GM21367 (cell line): ENCODE results near the gene NET1.

ENCODE experiments used
- ATAC-seq: cut with Tn5 transposase; IDR thresholded peaks from one replicate; pipeline ENCODE4 v1.9.1; 2021; ENCODE audit not compliant: unreplicated experiment

Gene NET1

GRCh38 chr10:5497948-5498730, 85.8 kb downstream of the NET1 start:
- ATAC-seq = no peak

DNA sequence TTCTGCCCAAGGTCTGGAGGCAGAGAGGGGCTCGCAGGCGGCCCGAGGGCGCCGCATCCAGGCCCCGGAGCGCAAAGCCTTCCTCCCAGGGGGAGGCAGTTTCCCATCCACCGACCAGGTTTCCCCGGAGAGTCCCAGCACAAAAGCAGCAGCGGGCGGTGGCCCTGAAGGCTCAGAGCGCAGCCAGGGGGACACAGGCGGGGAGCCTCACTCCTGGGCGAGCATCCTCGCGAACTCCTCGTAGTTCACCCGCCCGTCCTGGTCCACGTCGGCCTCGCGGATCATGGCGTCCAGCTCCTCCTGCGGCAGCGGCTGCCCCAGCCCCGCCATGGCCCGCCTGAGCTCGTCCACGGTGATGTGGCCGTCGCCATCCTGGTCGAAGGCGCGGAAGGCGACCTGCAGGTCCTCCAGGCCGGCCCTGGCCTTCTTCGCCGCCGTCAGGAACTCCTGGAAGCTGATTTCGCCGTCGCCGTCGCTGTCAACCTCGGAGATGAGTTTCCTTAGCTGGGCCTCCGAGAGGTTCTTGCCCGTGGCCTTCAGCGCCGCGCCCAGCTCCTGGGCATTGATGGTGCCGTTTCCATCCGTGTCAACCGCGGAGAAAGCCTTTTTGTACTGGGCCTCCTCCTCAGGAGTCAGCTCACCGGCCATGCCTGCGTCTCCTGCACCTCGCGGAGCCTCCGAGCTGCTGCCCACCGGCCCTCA, 86.6 kb downstream of the NET1 start:
- no peak for ATAC-seq

- no peak for ATAC-seq
Measured at GRCh38 chr10:5499493-5500140, 87.3 kb downstream of the NET1 start, which contains the start of gene CALML5. Gene CALML5, minus strand, starts transcription at chr10:5499570. Its CDS starts 132 bp downstream, at chr10:5499438.

DNA sequence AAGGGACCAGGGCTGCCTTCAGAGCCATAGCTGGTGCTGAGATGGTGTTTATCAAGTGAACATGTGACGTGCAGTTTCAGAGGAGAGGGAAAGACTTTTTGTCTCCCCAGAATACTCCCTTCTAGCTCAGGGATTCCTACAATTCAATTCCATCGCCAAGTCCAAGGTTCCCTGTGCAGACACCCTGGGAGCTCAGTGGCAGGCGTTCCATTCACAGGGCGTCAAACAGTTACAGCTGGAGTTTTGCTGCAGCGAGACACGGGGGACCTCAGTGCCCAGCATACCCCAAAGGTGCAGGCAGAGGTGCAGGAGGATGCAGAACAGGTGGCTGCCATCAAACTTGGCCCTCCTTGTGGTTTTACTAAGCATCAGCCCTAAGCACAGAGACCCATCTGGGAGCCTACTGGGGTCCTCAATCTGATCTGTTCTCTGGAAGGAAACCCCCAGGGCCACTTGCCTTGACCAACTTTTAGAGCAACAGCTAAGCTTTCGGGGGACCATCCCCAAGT, 87.9 kb downstream of the NET1 start:
- ATAC-seq = no peak

GRCh38 chr10:5500910-5501309, 88.6 kb downstream of the NET1 start:
- ATAC-seq = no peak

GRCh38 chr10:5502061-5502521, 89.7 kb downstream of the NET1 start:
- ATAC-seq = no peak

GRCh38 chr10:5502571-5503476, 90.5 kb downstream of the NET1 start:
- ATAC-seq = no peak

DNA sequence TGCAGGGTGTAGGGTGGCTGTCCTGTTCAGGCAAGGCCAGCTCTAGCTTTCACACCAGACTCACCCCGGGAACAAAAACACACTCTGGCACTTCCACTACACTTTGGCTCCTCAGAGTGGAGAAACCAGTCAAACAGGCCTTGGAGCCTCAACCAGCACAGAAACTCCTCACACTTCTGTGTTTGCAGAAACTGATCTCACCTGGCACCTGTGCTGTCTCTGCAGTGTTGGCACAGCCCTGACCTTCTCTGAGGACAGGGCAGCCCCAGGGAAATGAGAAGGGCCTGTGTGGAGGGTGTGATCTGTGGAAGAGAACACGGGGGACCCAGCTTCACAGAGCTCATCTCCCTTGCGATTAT, 91.1 kb downstream of the NET1 start:
- ATAC-seq = no peak

DNA sequence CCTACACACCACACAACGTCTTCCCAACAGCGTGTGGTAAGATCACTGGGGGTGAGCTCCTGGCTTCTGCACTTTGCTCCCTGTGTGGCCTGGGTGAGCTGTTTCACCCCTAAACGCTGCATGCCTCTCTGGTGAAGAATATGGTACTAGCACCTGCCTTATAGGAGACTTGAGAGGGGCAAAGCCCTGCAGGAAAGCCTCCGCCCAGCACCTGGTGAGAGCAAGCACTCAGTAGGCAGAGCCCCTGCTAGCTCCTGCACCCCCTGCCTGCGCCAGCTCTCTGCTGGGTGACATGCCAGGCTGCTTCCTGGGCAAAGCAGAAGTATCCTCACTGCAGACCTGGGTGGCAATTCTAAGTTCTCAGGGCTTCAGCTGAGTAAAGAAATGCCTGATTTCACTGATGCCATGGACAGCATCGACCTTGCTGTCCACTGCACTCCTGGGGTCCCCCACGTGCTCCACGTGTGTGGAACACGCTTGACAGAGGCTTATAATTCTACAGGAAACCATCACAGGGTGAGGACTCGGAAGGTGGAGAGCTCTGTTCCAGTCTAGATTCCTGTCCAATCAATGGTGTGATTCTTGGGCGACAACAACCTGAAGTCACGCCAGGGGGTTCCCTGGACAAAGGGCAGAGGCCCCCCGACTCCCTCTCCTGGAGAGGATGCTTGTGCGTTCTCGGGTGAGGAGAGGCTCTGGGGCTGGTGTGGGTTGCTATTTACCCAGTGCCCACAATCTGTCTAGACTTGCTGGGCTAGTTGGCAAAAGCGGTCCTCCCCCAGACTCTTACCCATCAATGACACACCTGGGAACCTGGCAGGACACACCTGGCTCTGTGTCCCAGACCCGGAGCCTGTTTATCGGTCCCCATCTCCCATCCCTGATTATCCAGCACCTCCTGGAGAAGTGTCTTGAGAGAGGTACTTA, 92.1 kb downstream of the NET1 start:
- no peak for ATAC-seq

GRCh38 chr10:5506246-5506645, 93.9 kb downstream of the NET1 start:
- no peak for ATAC-seq

- no peak for ATAC-seq
Measured at GRCh38 chr10:5506751-5507648, 94.6 kb downstream of the NET1 start.

- no peak for ATAC-seq
Measured at GRCh38 chr10:5507649-5508131, 95.3 kb downstream of the NET1 start.

DNA sequence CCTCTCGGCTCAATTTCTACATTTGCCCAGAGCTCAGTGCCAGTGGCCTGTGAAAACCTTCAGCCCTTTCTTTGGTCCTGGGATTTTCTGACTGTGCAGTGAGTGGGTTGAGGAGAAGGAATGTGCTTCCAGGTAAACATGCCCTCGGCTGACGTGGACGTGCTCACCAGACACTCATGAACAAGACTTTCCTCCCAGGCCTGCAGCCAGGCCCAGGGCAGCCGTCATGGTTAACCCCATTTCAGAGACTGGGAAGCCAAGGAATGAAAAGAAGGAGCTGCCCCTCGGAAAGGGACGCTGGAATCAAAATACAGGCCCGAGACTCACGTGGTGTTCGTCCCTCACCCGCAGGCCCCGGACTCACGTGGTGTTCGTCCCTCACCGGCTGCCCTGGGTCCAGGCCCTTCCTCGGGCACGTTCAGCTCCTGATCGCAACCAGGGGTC, 95.8 kb downstream of the NET1 start:
- ATAC-seq = no peak
